ENCODE results near the gene SLF2.

GRCh38 chr10:100943508-100943907 lies 30.7 kb downstream of the SLF2 start:
- TF ChIP-seq CTCF (conservative IDR thresholded peaks at IDR 0.05) = no peak
- no peak for TF ChIP-seq EZH2 (IDR thresholded peaks at IDR 0.05; ENCODE audit: low read depth)

All from PC-9 (cell line).